Endothelial cell (in vitro differentiated cells): ENCODE measurements around the gene WNT7B. TPM values are rescaled to one million over a fixed set of nuclear protein-coding genes. Genes with fewer than 3 reads are reported as not detected.

Experiments used
- DNase-seq: peaks from one replicate; pipeline ENCODE4 v3.0.0; 2021; ENCODE audit warnings: low spot score
- H3K27ac Mint-ChIP-seq: one replicate; pipeline ENCODE4 v1.8.0; 2021; ENCODE audit warnings: mixed read lengths, inconsistent platforms; ENCODE audit not compliant: unreplicated experiment
- H3K27me3 Mint-ChIP-seq: one replicate; pipeline ENCODE4 v1.8.0; 2021; ENCODE audit warnings: mild to moderate bottlenecking, moderate library complexity, mixed read lengths, inconsistent platforms; ENCODE audit not compliant: unreplicated experiment
- H3K36me3 Mint-ChIP-seq: one replicate; pipeline ENCODE4 v1.8.0; 2021; ENCODE audit warnings: mild to moderate bottlenecking, low read depth, mixed read lengths, inconsistent platforms; ENCODE audit not compliant: unreplicated experiment
- H3K4me1 Mint-ChIP-seq: one replicate; pipeline ENCODE4 v1.8.0; 2021; ENCODE audit warnings: mild to moderate bottlenecking, mixed read lengths, inconsistent platforms; ENCODE audit not compliant: unreplicated experiment
- H3K4me3 Mint-ChIP-seq: one replicate; pipeline ENCODE4 v1.8.0; 2021; ENCODE audit warnings: mild to moderate bottlenecking, mixed read lengths, inconsistent platforms; ENCODE audit not compliant: unreplicated experiment
- H3K9me3 Mint-ChIP-seq: one replicate; pipeline ENCODE4 v1.8.0; 2021; ENCODE audit warnings: mixed read lengths, inconsistent platforms; ENCODE audit not compliant: unreplicated experiment
- total RNA-seq: library from RNA; stranded (reverse); fragmentation: NEBNext Ultra II Directional; extraction: Animal tissue kit (Norgen Biotek cat#: 25700); gene quantifications from one replicate; pipeline ENCODE4 v1.2.1, GENCODE V29; 2021; ENCODE audit not compliant: unreplicated experiment
- TF ChIP-seq, protein P1 (sequence below): fragments of 200-600 bp; sonication (generic); IDR thresholded peaks from one replicate; pipeline ENCODE4 v1.5.0; 2021; ENCODE audit warnings: antibody characterized with exemption; ENCODE audit not compliant: unreplicated experiment

Gene WNT7B
- total RNA-seq, 1 donor from 2014 or later, result not detected

DNA sequence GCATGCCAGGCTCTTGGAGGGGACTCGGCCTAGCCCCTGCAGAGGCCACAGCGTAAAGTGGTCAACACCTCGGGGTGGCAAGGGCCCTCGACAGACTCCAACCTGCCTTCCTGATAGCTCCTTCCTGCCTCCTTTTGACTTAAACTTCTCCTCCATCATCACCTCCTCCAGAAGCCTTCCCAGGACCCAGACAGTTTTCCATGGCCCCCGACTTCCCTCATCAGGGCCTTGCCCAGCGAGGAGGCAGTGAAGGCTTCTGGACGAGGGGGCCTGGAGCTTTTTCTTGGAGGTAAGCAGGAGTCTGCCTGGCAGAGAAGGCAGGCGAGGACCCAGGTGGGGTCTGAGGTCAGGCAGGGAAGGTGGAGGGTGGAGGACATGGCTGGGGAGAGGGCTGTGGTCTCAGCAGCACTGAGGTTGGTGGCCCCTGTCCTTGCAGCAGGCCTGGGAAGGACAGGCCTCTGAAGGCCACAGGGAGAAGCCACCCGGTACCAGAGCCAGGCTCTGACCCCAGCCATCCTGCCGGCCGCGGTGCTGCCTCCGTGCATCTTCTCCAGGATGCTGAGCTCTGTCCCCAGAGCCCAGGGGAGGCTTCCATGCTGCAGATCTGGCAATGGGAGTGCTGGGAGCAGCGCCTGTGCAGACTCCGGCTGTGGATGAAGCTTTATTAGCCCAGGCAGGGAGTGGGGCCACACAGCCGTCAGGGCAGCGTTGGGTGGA, 81.4 kb downstream of the WNT7B start:
- Mint-ChIP-seq H3K4me3 (no peak overlapping the region), H3K27me3 (peaks cover 2% of the 10 kb centered on the region), H3K4me1 (no peaks in the 10 kb centered on the region), H3K9me3 (no peaks in the 10 kb centered on the region), H3K36me3 (no peaks in the 10 kb centered on the region), H3K27ac (no peak overlapping the region)
- no peak for DNase-seq
- TF ChIP-seq, protein P1, sequence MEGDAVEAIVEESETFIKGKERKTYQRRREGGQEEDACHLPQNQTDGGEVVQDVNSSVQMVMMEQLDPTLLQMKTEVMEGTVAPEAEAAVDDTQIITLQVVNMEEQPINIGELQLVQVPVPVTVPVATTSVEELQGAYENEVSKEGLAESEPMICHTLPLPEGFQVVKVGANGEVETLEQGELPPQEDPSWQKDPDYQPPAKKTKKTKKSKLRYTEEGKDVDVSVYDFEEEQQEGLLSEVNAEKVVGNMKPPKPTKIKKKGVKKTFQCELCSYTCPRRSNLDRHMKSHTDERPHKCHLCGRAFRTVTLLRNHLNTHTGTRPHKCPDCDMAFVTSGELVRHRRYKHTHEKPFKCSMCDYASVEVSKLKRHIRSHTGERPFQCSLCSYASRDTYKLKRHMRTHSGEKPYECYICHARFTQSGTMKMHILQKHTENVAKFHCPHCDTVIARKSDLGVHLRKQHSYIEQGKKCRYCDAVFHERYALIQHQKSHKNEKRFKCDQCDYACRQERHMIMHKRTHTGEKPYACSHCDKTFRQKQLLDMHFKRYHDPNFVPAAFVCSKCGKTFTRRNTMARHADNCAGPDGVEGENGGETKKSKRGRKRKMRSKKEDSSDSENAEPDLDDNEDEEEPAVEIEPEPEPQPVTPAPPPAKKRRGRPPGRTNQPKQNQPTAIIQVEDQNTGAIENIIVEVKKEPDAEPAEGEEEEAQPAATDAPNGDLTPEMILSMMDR, result no peak

DNA sequence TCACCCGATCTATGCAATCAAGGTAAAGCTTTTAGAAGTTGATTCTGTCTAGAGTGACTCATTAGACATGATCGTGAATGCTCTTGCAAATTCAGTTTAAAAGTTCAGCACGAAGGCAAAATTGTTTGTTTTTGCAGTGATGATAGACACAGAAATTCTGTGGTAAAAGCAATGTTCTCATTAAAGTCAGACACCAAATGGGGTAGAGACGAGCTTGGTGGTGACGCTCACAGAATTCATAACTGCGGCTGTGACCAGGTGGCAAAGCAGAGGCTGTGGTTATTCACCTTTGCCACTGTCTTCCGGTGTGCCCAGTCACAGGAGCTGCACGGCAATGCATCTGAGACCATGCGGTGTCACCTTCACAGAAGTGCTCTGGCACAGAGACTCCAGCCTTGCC, 83.4 kb downstream of the WNT7B start:
- no peaks in the 10 kb centered on the region for H3K9me3 Mint-ChIP-seq
- no peak for DNase-seq
- H3K36me3 Mint-ChIP-seq, result no peaks in the 10 kb centered on the region
- H3K4me3 Mint-ChIP-seq, result no peak overlapping the region
- no peaks in the 10 kb centered on the region for H3K4me1 Mint-ChIP-seq
- TF ChIP-seq, protein P1, result no peak
- H3K27me3 Mint-ChIP-seq, result no peaks in the 10 kb centered on the region
- H3K27ac Mint-ChIP-seq, result no peak overlapping the region

- TF ChIP-seq, protein P1, result no peak
- H3K27me3 Mint-ChIP-seq, result no peaks in the 10 kb centered on the region
- no peaks in the 10 kb centered on the region for H3K9me3 Mint-ChIP-seq
- H3K27ac Mint-ChIP-seq, result no peak overlapping the region
- no peak for DNase-seq
- no peaks in the 10 kb centered on the region for H3K36me3 Mint-ChIP-seq
- no peaks in the 10 kb centered on the region for H3K4me1 Mint-ChIP-seq
- H3K4me3 Mint-ChIP-seq, result no peak overlapping the region
These were observed 84.1 kb downstream of the WNT7B start for GRCh38 chr22:45892681-45893461.

DNA sequence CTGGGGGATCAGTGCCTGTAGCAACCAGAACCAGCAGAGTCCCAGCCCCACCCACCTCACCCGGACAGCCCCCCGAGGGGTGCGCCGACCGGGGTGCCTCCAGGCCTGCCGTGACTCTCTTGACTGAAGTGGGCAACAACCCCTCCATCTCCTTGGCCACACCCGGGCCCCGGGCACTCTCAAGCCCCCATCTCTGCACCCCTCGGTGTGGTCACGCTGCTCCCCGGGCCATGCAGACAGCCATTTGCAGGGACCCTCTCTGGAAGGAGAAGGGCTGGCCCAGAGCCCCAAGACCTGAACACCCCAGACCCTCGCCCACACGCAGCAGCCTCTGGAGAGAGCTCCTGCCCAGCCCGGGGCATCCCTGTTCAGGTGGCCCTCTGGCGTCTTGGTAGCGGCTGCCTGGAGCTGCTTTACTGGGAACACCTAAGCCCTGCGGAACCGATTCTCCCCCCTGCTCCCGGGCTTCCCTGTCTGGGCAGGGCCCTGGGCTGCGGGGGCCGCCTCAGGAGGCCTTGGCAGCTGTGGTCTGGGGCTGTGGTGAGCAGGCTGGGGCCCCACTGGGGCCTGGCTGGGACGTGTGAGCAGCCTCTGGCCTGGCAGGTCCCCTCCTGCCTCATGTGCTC, 84.9 kb downstream of the WNT7B start:
- DNase-seq, result no peak
- no peak overlapping the region for H3K27ac Mint-ChIP-seq
- H3K27me3 Mint-ChIP-seq, result peaks cover 2% of the 10 kb centered on the region
- H3K9me3 Mint-ChIP-seq, result no peaks in the 10 kb centered on the region
- no peaks in the 10 kb centered on the region for H3K36me3 Mint-ChIP-seq
- H3K4me1 Mint-ChIP-seq, result peaks cover 3% of the 10 kb centered on the region
- TF ChIP-seq, protein P1, result no peak
- H3K4me3 Mint-ChIP-seq, result no peak overlapping the region
